A549 treated with RU486 at 1 μM for 4 hours (cell line): Measurements from ENCODE around the gene CDH6. TPM values are rescaled to one million over a fixed set of nuclear protein-coding genes. Genes with fewer than 3 reads are reported as not detected.

Experiments used
- total RNA-seq: library from RNA; stranded (reverse); fragments of 200-300 nt; extraction: Qiagen RNA extraction; gene quantifications from 5 replicates; pipeline ENCODE4 v1.2.3, GENCODE V29; 2022; ENCODE audit warnings: low read depth

The CDH6 gene
- 0.05 to 0.25 TPM (median 0.16 TPM) in 5 replicates for total RNA-seq

GRCh38 chr5:31193591-31194467 lies at the start of gene CDH6:
Gene CDH6 (plus strand): TSS chr5:31193686. CDS start chr5:31267474, 73,788 bp downstream.

